ENCODE measurements around the gene NEDD4L. TPM values are rescaled to one million over a fixed set of nuclear protein-coding genes. Genes with fewer than 3 reads are reported as not detected.

The NEDD4L gene
- total RNA-seq, 5 donors from 2014 or later (not counting 1 experiment from before 2014, with no cell fraction given) = 4.4 to 10.7 (median 6.7) TPM

DNA sequence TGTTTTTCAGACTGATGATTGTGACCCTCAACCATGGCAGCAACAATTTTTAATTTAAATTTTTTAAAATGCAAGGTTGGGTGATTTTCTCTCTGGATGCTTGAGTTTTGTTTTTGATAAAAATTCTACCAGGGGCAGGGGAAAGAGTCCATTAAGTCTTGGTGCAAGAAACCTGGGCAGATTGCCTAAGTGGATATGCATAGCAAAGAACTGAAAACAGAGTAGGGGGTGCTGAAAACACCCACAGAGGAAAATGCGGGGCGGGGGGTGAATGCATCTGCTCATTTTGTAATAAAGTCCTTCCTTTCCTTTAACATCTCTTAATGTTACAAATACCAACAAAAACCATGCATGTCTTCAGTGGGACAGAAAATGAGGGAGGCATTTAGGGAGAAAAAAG, 138.0 kb downstream of the NEDD4L start:
- no peaks in the 10 kb centered on the region for H3K4me1 Mint-ChIP-seq
- H3K4me3 Mint-ChIP-seq = no peak overlapping the region
- CTCF ChIA-PET = interaction anchor here (0.6 to 1.5 kb wide), 9 partner anchors 10 to 582 kb away, joined by 3 to 6 read pairs (median 4); partner anchors contain the start of gene NEDD4L (in 1 of the 2)
- Histone ChIP-seq H3K9me3 (no peaks in the 10 kb centered on the region), H3K4me3 (ENCODE audit: control insufficient read depth in 1 of 2, extremely low read depth in 1 of 2, low read length in 1 of 2) (no peak overlapping the region), H3K4me1 (ENCODE audit: control insufficient read depth in 1 of 2, extremely low read depth in 1 of 2, insufficient read depth in 2 of 2, low read length in 2 of 2) (no peaks in the 10 kb centered on the region), H3K36me3 (ENCODE audit: control insufficient read depth in 2 of 2, extremely low read depth in 1 of 2, insufficient read depth in 1 of 2, low read length in 1 of 2) (no peaks in the 10 kb centered on the region), H3K27me3 (replicated peaks in 1 of 2; ENCODE audit: control insufficient read depth in 2 of 2, extremely low read depth in 1 of 2, insufficient read depth in 2 of 2, low read length in 1 of 2) (peaks cover 0 to 10% of the 10 kb centered on the region in 2 experiments), H3K27ac (ENCODE audit: low read length) (no peak overlapping the region)
- H3K27me3 Mint-ChIP-seq = peaks cover 5% of the 10 kb centered on the region in 2 donors
- DNase-seq = no peak
- WGBS (ENCODE audit: insufficient coverage) = no CpG with 5 or more reads among the region's 2 CpGs
- ATAC-seq (replicated peaks in 1 of 4) = no peak
- H3K9me3 Mint-ChIP-seq = no peaks in the 10 kb centered on the region
- POLR2A ChIA-PET = interaction anchor here in 1 of 2 donors (0.6 kb wide), 1 partner anchor 1965 kb away, joined by 3 read pairs; no protein-coding TSS in a partner anchor
- H3K36me3 Mint-ChIP-seq = no peaks in the 10 kb centered on the region
- no peak overlapping the region for H3K27ac Mint-ChIP-seq

DNA sequence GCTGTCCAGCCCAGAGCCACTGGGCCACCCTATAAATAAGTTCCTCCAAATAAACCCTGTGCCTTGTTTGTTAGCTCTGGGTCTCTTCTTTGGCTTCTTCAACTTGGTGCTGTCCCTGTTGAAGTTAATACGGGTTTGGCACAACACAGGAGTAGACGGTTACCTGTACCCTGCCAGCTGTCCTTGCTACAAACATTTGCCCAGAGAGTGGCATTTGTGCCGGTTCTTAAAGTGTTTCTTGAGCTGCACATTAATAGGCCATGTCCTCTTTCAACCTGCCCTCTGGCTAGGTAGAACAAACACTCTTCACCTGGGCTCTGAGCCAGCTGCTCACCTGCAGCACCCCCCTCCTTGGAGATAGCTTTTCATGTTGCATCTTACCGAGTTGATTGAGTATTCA, 139.2 kb downstream of the NEDD4L start:
- H3K4me1 ChIP-seq (ENCODE audit: control insufficient read depth in 1 of 2, extremely low read depth in 1 of 2, insufficient read depth in 2 of 2, low read length in 2 of 2) = no peaks in the 10 kb centered on the region
- WGBS (ENCODE audit: insufficient coverage) = 90% methylated on average over 4 of the region's 4 CpGs
- CTCF ChIA-PET = interaction anchor here (0.6 to 1.2 kb wide), 4 partner anchors 10 to 488 kb away, joined by 3 to 6 read pairs (median 4); no protein-coding TSS in a partner anchor
- Mint-ChIP-seq H3K27me3 (peaks cover 3 to 5% of the 10 kb centered on the region in 2 donors), H3K4me1 (no peaks in the 10 kb centered on the region), H3K36me3 (no peaks in the 10 kb centered on the region), H3K27ac (no peak overlapping the region), H3K4me3 (no peak overlapping the region), H3K9me3 (no peaks in the 10 kb centered on the region)
- POLR2A ChIA-PET = no interaction called here
- no peak for DNase-seq
- H3K9me3 ChIP-seq = no peaks in the 10 kb centered on the region
- no peak overlapping the region for H3K4me3 ChIP-seq (ENCODE audit: control insufficient read depth in 1 of 2, extremely low read depth in 1 of 2, low read length in 1 of 2)
- no peaks in the 10 kb centered on the region for H3K36me3 ChIP-seq (ENCODE audit: control insufficient read depth in 2 of 2, extremely low read depth in 1 of 2, insufficient read depth in 1 of 2, low read length in 1 of 2)
- H3K27me3 ChIP-seq (replicated peaks in 1 of 2; ENCODE audit: control insufficient read depth in 2 of 2, extremely low read depth in 1 of 2, insufficient read depth in 2 of 2, low read length in 1 of 2) = peaks cover 0 to 12% of the 10 kb centered on the region in 2 experiments
- ATAC-seq (replicated peaks in 1 of 4) = no peak
- H3K27ac ChIP-seq (ENCODE audit: low read length) = no peak overlapping the region

DNA sequence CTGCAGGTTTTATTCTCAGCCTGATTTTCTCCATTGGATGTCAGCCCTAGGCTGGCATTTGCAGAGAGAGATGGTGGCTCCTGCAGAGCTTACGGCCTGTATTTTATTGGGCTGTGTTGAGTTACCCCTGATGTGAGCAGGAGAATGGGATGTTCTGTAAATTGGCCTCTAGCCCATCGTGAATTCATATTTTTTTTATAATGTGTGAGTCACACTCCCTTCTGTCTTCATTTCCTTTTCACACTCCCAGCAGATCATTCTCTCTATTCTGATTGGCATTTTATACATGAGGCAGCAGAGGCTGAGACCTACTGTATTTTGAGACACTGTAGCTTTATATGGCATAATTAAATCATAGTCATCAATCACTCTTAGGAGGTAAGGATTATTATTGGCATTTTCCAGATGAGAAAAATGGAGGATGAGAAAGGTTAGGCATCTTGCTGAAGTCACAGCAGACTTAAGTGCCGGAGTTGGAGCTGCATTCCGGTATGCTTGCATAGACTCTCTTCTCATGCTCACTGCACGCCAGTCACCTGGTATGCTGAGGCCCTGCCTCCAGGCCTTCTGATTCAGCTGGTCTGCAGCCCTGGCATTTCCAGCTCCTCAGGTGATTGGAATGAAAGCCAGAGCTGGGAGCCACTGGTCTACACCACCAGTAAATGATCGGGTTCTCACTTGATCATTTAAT, 142.4 kb downstream of the NEDD4L start:
- no peaks in the 10 kb centered on the region for H3K9me3 ChIP-seq
- WGBS (ENCODE audit: insufficient coverage) = 90% methylated on average over 5 of the region's 6 CpGs
- no peaks in the 10 kb centered on the region for H3K36me3 Mint-ChIP-seq
- H3K4me1 Mint-ChIP-seq = no peaks in the 10 kb centered on the region
- H3K4me3 Mint-ChIP-seq = no peak overlapping the region
- no peak overlapping the region for H3K4me3 ChIP-seq (ENCODE audit: control insufficient read depth in 1 of 2, extremely low read depth in 1 of 2, low read length in 1 of 2)
- H3K27me3 ChIP-seq (replicated peaks in 1 of 2; ENCODE audit: control insufficient read depth in 2 of 2, extremely low read depth in 1 of 2, insufficient read depth in 2 of 2, low read length in 1 of 2) = peaks cover 0 to 7% of the 10 kb centered on the region in 2 experiments
- ATAC-seq (replicated peaks in 1 of 4) (no peak), DNase-seq (no peak)
- no peaks in the 10 kb centered on the region for H3K9me3 Mint-ChIP-seq
- H3K36me3 ChIP-seq (ENCODE audit: control insufficient read depth in 2 of 2, extremely low read depth in 1 of 2, insufficient read depth in 1 of 2, low read length in 1 of 2) = no peaks in the 10 kb centered on the region
- no peak overlapping the region for H3K27ac ChIP-seq (ENCODE audit: low read length)
- H3K27ac Mint-ChIP-seq = no peak overlapping the region
- CTCF ChIA-PET = no interaction called here
- no peaks in the 10 kb centered on the region for H3K4me1 ChIP-seq (ENCODE audit: control insufficient read depth in 1 of 2, extremely low read depth in 1 of 2, insufficient read depth in 2 of 2, low read length in 2 of 2)
- peaks cover 4 to 7% of the 10 kb centered on the region in 2 donors for H3K27me3 Mint-ChIP-seq
- POLR2A ChIA-PET = no interaction called here

DNA sequence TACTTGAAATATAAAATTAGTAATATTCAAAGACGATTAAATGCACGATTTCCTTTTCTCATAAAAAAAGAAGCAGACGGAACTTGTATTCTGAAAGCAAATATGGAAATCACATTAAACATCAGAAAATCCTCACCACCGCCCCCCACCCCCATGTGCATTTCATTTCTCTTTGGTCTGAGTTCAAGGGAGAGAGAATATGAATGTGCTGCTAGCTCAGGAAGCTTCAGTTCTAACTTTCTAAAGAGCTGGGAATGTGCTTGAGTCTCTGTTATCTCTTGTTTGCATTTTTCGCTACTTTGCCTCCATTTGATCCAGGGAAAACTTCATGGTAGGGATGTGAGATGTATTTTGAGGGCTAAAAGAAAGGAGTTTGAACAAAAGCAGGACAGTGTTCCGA, 143.6 kb downstream of the NEDD4L start:
- Histone ChIP-seq H3K27ac (ENCODE audit: low read length) (no peak overlapping the region), H3K27me3 (replicated peaks in 1 of 2; ENCODE audit: control insufficient read depth in 2 of 2, extremely low read depth in 1 of 2, insufficient read depth in 2 of 2, low read length in 1 of 2) (peaks cover 0 to 7% of the 10 kb centered on the region in 2 experiments), H3K9me3 (no peaks in the 10 kb centered on the region), H3K4me3 (ENCODE audit: control insufficient read depth in 1 of 2, extremely low read depth in 1 of 2, low read length in 1 of 2) (no peak overlapping the region), H3K4me1 (ENCODE audit: control insufficient read depth in 1 of 2, extremely low read depth in 1 of 2, insufficient read depth in 2 of 2, low read length in 2 of 2) (no peaks in the 10 kb centered on the region), H3K36me3 (ENCODE audit: control insufficient read depth in 2 of 2, extremely low read depth in 1 of 2, insufficient read depth in 1 of 2, low read length in 1 of 2) (no peaks in the 10 kb centered on the region)
- no peak for DNase-seq
- Mint-ChIP-seq H3K27ac (no peak overlapping the region), H3K4me3 (no peak overlapping the region), H3K36me3 (no peaks in the 10 kb centered on the region), H3K9me3 (no peaks in the 10 kb centered on the region), H3K27me3 (peaks cover 4 to 9% of the 10 kb centered on the region in 2 donors), H3K4me1 (no peaks in the 10 kb centered on the region)
- CTCF ChIA-PET = interaction anchor here in 1 of 2 donors (0.7 kb wide), 1 partner anchor 327 kb away, joined by 7 read pairs; no protein-coding TSS in a partner anchor
- 100% methylated on average over 1 of the region's 6 CpGs for WGBS (ENCODE audit: insufficient coverage)
- POLR2A ChIA-PET = no interaction called here
- no peak for ATAC-seq (replicated peaks in 1 of 4)

DNA sequence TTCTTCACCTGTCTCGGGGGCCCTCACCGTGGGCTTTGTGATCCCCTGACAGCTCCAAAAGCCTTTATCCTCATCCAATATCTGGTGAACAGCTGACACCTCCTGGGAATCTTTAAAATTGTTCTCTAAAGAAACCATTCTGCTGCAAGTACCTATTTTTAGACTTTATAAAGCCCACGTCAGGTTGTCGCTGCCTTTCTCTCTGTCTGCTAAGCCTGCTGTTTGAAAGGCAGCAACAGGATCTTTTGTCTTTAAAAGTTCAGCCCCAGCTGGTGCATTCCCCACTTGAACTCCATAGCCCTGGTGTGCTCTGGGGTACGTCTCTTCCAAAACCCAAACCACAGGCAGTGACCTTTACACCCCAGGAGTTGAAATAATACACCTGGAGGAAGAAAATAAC, 145.0 kb downstream of the NEDD4L start:
- H3K4me3 Mint-ChIP-seq = no peak overlapping the region
- POLR2A ChIA-PET = no interaction called here
- no peak overlapping the region for H3K27ac ChIP-seq (ENCODE audit: low read length)
- H3K9me3 Mint-ChIP-seq = no peaks in the 10 kb centered on the region
- peaks cover 4 to 17% of the 10 kb centered on the region in 2 donors for H3K27me3 Mint-ChIP-seq
- no peaks in the 10 kb centered on the region for H3K4me1 Mint-ChIP-seq
- no peak overlapping the region for H3K4me3 ChIP-seq (ENCODE audit: control insufficient read depth in 1 of 2, extremely low read depth in 1 of 2, low read length in 1 of 2)
- 87% methylated on average over 4 of the region's 5 CpGs for WGBS (ENCODE audit: insufficient coverage)
- no peak overlapping the region for H3K27ac Mint-ChIP-seq
- CTCF ChIA-PET = interaction anchor here in 1 of 2 donors (0.5 to 0.6 kb wide), 2 partner anchors 36 to 71 kb away, joined by 3 to 8 read pairs; no protein-coding TSS in a partner anchor
- no peak for ATAC-seq (replicated peaks in 1 of 4)
- no peaks in the 10 kb centered on the region for H3K36me3 Mint-ChIP-seq
- H3K36me3 ChIP-seq (ENCODE audit: control insufficient read depth in 2 of 2, extremely low read depth in 1 of 2, insufficient read depth in 1 of 2, low read length in 1 of 2) = no peaks in the 10 kb centered on the region
- no peaks in the 10 kb centered on the region for H3K4me1 ChIP-seq (ENCODE audit: control insufficient read depth in 1 of 2, extremely low read depth in 1 of 2, insufficient read depth in 2 of 2, low read length in 2 of 2)
- H3K9me3 ChIP-seq = no peaks in the 10 kb centered on the region
- DNase-seq = no peak
- H3K27me3 ChIP-seq (replicated peaks in 1 of 2; ENCODE audit: control insufficient read depth in 2 of 2, extremely low read depth in 1 of 2, insufficient read depth in 2 of 2, low read length in 1 of 2) = peaks cover 0 to 7% of the 10 kb centered on the region in 2 experiments

DNA sequence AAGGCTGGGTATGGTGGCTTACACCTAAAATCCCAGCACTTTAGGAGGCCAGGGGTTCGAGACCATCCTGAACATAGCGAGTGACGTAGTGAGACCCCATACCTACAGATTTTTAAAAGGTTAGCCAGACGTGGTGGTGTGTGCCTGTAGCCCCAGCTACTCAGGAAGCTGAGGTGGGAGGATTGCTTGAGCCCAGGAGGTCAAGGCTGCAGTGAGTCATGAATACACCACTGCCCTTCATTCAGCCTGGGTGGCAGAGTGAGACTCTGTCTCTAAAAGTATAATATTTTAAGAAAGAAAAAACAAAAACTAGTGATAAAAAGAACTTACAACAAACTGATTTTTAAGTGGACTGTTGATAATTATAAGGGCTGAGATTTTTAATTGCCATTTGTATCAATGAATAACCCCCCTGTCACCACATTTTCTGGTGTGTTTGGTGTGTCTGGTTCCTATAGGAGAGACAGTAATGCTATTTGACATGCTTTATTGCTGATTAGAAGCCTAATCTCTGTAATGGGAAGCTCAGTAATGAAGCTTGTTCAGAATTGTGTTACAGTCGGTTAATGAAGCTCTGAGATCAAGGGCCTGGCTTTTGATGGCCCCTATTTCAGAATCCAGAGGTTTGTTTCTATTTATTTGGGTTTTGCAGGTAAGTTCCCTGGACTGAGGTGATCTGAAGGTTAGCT, 147.0 kb downstream of the NEDD4L start:
- ChIA-PET POLR2A (no interaction called here), CTCF (interaction anchor here (0.5 to 1.3 kb wide), 3 partner anchors 10 to 1442 kb away, joined by 3 to 8 read pairs (median 4); no protein-coding TSS in a partner anchor)
- no peak for ATAC-seq (replicated peaks in 1 of 4)

More for the DNA sequence above, 147.0 kb downstream of the NEDD4L start:
- Histone ChIP-seq H3K27ac (ENCODE audit: low read length) (no peak overlapping the region), H3K4me1 (ENCODE audit: control insufficient read depth in 1 of 2, extremely low read depth in 1 of 2, insufficient read depth in 2 of 2, low read length in 2 of 2) (peaks cover 7 to 9% of the 10 kb centered on the region in 2 experiments), H3K9me3 (no peaks in the 10 kb centered on the region), H3K36me3 (ENCODE audit: control insufficient read depth in 2 of 2, extremely low read depth in 1 of 2, insufficient read depth in 1 of 2, low read length in 1 of 2) (no peaks in the 10 kb centered on the region), H3K27me3 (replicated peaks in 1 of 2; ENCODE audit: control insufficient read depth in 2 of 2, extremely low read depth in 1 of 2, insufficient read depth in 2 of 2, low read length in 1 of 2) (peaks cover 0 to 13% of the 10 kb centered on the region in 2 experiments), H3K4me3 (ENCODE audit: control insufficient read depth in 1 of 2, extremely low read depth in 1 of 2, low read length in 1 of 2) (no peak overlapping the region)
- Mint-ChIP-seq H3K4me1 (peaks cover 8 to 14% (median 14%) of the 10 kb centered on the region in 3 donors), H3K9me3 (no peaks in the 10 kb centered on the region), H3K27ac (no peak overlapping the region), H3K4me3 (no peak overlapping the region), H3K27me3 (peaks cover 9 to 18% of the 10 kb centered on the region in 2 donors), H3K36me3 (no peaks in the 10 kb centered on the region)
- 75% methylated on average over 1 of the region's 5 CpGs for WGBS (ENCODE audit: insufficient coverage)
- no peak for DNase-seq

Measured in T-cell (primary cell).